Globus pallidus (tissue), 1 donor: ENCODE measurements around the gene HES5.
"Not testable (repeated sequence)": the region's sequence is repeated elsewhere in the genome, so short reads cannot be mapped to it uniquely, and the experiment has no call there.

ENCODE experiments used
- DNase-seq: peaks from one replicate; pipeline ENCODE4 v3.0.0-alpha.2; 2015; ENCODE audit warnings: low spot score

Gene HES5

GRCh38 chr1:2529784-2530512, at the start of gene HES5:
Gene HES5 (minus strand): TSS chr1:2530263. CDS start chr1:2530164, 99 bp downstream.
- no peak for DNase-seq

GRCh38 chr1:2578758-2579118, 48.7 kb upstream of the HES5 start:
- DNase-seq, result no peak

DNA sequence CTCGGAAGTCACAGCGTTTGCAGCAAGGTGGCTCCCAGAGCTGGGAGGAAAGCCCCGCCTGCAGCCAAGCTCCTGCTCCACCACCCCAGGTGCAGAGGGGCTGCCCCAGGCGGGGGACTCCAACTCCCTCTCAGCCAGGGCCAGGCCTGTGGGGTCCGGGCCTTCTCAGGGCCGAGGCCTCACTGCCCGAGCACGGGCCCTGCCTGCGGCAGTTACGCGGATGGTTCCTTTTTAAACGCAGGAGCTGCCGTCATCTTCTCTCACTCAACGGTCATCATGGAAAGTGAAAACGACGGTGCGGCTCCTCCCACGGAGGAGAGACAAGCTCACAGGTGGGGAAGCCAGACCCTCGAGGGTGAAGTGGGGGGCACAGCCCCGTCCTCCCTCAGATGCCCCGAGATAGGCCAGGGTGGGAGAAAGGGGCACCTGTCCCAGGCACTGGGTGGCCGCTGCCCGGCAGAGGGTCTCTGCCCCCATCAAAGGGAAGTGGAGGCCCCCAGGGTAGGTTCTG, 47.6 kb upstream of the HES5 start:
- not testable (repeated sequence) for DNase-seq

GRCh38 chr1:2575801-2576663, 46.0 kb upstream of the HES5 start:
- DNase-seq, result no peak

DNA sequence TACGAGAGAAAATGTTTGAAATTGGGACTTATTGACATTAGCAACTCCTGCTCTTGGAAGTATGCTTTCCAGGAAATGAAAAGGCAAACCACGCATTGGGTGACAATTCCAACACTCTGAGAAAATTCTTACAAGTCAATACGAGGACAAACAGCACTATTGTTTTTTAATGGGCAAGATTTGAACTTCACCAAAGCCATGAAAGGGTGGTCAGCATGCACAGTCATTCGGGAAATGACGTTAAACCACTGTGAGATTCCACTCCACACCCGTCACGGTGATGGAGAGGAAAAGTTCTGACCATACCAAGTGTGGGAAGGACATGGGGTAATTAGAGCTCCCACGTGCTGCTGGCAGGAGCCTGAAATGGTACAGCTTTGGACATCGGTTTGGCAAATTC, 44.3 kb upstream of the HES5 start:
- no peak for DNase-seq

DNA sequence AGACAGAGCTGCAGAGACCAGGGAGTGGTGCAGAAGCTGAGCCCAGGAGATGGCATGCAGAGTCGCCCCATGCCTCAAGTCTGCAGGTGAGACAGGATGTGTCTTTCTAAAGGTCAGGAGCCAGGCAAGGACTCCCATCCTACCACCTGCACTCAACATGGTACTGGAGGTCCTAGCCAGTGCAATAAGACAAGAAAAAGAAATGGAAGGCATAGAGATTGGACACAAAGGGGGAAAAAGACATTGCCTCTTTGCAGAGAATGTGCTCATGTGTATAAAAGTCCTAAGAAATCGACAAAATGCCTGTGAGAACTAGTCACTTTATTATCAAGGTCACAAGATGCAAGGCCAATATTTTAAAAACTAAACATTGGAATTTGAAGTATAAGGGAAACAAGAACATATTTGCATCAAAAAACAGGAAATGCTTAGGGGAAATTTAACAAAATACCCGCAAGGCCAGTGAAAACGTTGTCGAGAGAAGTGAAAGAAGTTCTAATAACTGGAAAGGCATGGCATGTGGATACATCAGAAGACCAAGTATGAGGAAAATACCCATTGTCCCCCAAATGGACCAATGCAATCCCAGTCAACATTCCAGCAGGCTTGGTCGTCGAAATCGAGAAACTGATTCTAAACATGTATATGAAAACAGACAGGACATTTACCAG, 43.3 kb upstream of the HES5 start:
- DNase-seq, result no peak

- DNase-seq, result no peak
Observed at GRCh38 chr1:2571348-2571747, 41.3 kb upstream of the HES5 start.

- no peak for DNase-seq
Observed at GRCh38 chr1:2570332-2570731, 40.3 kb upstream of the HES5 start.

GRCh38 chr1:2569703-2570102, 39.6 kb upstream of the HES5 start:
- not testable (repeated sequence) for DNase-seq

GRCh38 chr1:2569060-2569459, 39.0 kb upstream of the HES5 start:
- no peak for DNase-seq

GRCh38 chr1:2568187-2568816, 38.2 kb upstream of the HES5 start:
- DNase-seq, result not testable (repeated sequence)

DNA sequence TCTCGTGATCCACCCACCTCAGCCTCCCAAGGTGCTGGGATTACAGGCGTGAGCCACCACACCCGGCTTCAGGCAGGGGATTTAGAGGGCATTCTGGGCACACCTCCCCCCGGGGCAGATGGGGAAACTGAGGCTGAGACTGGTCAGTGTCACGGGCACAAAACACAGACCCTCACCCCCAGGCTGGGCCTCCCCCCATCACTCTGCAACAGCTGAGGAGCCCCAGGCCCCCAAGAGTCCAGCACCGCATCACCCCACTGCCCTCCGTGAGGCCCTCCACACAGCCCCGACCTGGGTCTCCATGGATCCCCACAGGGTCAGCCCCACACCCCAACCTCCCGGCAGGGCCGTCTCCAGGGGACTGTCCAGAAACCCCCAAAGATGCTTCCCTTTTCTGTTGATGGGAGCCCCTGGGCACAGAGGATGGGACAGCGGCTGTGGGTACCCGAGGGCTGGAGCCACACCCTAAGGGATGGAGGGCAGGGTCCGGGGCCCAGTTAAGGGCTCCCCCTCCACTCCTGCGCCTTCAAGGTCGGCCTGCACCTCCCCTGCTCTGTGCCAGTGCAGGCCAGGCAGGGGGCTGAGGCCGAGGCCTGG, 37.1 kb upstream of the HES5 start:
- DNase-seq, result no peak

DNA sequence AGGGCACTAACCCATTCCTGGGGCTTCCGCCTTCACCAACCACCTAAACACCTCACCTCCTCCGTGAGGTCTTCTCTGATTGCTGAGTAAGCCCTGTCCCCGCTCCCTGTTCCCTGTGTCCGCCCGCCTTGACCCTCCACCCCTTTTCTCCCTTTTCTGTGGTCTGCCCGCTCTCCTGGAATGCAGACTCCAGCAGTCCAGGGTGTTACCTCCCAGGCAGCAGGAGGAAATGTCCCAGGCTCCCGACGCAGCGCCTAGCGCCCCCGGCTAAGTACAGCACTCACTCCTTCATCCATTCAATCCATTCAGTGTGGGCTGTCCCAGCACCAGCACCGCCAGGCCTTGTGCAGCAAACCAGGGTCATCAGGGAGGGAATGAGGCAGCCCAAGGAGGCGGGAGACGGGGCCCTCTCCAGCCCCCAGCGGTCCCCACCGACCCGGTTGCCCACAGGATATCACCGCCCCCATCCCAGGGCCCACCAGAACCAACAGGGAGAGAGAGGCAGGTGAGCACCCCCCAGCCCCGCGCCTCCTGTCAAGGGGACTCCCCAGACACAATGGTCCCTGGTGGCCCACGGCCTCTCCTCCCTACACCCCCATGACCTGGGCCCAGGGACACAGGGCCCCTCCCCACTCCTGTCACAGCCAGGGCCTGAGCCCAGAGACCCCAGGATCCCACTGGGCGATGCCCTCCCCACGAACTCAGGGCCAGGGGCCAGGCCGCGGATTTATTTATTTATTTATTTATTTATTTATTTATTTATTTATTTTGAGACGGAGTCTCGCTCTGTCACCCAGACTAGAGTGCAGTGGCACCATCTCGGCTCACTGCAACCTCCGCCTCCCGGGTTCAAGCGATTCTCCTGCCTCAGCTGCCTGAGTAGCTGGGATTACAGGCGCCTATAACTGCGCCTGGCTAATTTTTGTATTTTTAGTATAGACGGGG, 36.3 kb upstream of the HES5 start:
- DNase-seq, result no peak

DNA sequence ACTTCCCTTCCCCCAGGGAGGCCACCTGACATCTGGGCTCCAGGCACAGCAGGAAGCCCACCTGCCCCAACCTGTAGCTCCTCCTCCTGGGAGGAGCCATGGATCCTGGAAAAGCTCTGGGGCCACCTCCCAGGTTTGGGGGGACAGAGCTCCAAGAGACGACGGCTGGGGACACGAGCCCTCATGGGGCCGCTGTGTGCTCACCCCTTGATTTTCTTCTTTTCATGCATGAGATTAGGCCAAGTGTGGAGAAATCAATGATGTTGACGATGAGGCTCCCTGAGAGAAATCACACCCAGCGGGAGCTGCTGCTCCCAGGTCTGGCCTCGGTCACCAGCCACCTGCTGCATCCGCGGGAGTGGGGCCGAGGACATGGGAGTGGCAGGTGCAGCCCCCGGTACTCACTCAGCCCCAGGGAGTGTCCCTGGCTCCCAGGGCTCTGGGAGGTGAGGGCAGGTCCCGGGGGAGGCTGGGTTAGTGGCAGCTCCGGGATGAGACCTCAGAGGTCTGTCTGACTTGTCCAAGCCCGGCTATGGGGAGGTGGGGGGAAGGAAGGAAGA, 34.8 kb upstream of the HES5 start:
- no peak for DNase-seq

DNA sequence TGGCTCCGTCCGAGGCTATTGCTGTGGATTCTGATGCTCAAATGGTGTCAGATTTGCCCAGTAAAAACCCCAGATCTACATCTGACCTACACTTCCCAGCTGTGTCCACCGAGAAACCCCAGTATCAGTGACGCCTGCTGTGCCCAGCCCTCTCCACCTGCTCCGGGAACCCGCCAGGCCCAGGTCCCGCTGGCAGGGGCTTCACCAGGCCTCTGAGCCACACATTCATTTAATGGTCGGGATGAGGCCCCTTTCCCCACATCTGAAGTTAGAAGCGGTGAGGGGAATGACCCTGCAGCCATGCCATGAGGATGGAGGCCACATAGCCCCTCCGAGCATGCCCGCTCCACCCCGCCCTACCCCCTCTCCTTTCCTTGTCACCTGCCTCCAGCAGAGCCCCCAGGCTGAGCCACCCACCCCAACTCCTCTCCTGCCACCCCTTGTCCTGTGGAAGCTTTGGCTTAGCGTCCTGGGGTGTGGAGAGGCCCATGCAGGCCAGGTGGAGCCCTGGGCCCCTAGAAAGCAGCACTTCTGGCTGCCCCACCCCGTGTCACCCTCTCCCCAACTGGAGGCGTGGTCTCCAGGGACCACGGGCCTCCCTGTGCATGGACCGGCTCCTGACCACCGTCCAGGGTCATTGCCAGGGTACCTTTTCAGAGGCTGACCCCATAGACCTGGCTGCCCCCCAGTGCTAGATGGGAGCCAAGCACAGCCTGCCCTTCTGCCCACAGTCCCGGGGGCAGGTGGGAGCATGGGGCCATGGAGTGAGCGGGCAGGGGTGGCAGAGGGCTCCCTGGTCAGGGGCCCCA, 34.1 kb upstream of the HES5 start:
- DNase-seq, result no peak

- DNase-seq, result no peak
Observed at GRCh38 chr1:2563205-2563604, 33.1 kb upstream of the HES5 start.

DNA sequence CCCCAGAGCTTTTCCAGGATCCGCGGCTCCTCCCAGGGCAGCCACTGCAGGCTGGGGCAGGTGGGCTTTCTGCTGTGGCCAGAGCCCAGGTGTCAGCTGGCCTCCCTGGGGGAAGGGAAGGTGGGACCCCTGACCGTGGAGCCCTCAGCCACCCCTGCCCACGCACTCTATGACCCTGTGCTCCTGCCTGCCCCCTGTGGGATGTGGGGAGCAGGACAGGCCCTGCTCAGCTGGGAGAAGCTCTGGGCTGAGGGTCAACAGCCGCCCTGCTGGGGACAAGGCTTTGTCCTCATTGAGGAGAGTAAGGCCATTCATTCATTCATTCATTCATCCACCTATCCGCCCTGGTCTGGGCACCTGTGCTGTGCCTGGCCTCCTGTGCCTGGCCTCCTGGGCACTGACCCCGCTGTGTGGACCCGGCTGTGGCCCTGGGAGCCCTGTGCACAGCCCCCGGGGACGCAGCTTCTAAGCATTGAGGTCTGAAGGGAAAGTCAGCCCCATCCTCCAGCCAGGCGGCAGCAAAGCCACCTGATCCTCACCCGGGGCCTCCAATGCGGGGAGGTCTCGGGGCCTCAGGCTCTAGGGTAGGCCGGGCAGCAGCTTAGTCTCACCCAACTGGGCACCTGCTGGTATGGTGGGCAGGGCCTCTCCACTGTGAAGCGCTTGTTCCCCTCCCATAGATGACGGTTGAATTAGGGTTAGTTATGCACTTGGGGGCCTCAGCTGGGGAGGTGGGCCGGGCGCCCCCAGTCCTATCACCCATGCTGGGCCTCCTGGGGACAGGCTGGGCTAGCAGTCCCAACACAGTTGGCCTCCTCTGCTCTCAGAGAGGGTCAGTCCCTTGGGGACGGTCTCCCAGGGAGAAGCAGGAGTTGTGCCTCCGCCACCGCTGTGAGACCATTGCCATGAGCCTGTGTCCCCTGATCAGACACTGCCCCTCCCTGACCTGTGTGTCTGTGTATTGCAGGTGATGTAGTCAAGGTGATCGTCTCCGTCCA, 32.1 kb upstream of the HES5 start:
- DNase-seq, result no peak

- no peak for DNase-seq
Observed at GRCh38 chr1:2561446-2561845, 31.4 kb upstream of the HES5 start.
